HEK293T (cell line): ENCODE results near the gene GREB1L.

Source experiments
- FOXM1 ChIP-seq: fragments of 450-650 bp; IDR thresholded peaks from 2 replicates; pipeline ENCODE4 v1.6.1; 2017; ENCODE audit warnings: mild to moderate bottlenecking, borderline replicate concordance
- HDGF ChIP-seq: fragments of 450-650 bp; IDR thresholded peaks from 2 replicates; pipeline ENCODE4 v1.6.1; 2017; ENCODE audit warnings: antibody characterized with exemption, borderline replicate concordance
- PKNOX1 ChIP-seq: fragments of 450-650 bp; IDR thresholded peaks from 2 replicates; pipeline ENCODE4 v1.6.1; 2016
- SP1 ChIP-seq: fragments of 450-650 bp; IDR thresholded peaks from 2 replicates; pipeline ENCODE4 v1.6.1; 2017

- no peak for TF ChIP-seq PKNOX1
- no peak for TF ChIP-seq HDGF
- TF ChIP-seq SP1, result no peak
- no peak for TF ChIP-seq FOXM1
Measured at GRCh38 chr18:21550510-21550970, 308.5 kb downstream of the GREB1L start.
